ENCODE results near the gene BRSK2. TPM values are rescaled to one million over a fixed set of nuclear protein-coding genes. Genes with fewer than 3 reads are reported as not detected.
A peak's percentile ranks its signal among the peaks of the same experiment; 100 is the strongest.

The BRSK2 gene
- total RNA-seq, 1 experiment from 2014 or later = 0.17 TPM

DNA sequence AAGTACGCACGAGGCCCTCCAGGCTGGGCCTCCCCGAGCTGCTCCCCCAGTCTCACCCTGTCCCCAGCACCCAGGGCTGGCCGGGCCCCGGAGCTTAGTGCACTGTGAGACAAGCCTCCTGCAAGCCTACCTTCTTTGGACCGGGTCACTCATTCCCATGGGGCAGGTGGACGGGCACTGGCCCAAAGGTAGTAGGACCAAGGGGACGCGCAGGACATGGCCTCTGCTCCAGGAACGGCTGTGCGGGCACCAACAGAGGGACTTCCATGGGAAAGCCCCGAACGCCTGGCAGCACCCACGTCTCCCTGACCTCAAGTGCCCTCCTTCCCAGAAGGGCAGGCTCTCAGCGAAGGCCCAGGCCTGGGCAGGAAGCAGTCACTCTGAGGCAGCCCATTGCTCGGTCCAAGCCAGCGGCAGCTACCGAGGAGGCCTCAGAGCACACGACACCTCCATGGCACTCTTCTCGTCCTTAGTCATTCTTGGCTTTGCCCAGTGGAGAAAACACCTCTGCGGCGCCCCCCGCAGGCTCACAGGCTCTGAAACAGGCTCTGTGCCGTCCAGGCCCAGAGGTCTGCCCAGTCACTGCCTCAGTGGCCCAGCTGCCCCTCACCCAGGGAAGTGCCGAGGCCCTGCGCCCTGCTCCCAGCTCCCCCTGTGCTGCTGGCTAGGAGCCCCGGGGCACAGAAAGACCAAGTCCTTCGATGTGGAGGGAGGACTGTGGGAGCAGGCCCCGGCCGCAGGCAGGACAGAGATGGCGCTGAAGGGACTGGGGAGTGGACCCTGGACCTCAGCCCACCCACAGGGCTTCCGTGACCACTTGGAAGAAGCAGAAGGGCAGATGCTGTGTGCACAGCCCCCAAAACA lies 93.1 kb downstream of the BRSK2 start:
- DNase-seq (ENCODE audit: low read depth) = no peak

DNA sequence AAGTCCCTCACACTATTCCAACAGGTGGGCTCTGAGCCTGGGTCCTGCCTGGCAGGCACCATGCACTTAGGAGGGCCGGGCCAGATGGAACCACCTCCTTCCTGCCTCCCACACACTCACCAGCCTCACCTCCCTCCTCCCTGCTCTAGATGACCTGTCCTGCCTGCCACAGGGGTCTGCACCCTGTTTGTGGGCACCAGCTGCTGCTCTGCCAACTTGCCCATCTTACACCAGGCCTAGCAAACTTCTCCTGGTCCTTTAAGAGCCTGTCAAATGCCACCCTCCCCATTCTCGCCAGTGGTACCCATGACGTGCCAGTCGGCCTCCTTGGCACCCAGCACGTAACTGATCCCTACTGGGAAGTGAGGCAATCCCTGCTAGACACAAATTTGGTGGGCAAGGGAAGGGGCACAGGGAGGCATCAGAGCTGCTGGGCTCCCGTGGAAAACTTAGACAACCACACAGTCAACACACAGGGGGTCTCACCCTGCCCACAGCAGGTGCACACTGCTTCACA lies 93.8 kb downstream of the BRSK2 start:
- no peak for DNase-seq (ENCODE audit: low read depth)

DNA sequence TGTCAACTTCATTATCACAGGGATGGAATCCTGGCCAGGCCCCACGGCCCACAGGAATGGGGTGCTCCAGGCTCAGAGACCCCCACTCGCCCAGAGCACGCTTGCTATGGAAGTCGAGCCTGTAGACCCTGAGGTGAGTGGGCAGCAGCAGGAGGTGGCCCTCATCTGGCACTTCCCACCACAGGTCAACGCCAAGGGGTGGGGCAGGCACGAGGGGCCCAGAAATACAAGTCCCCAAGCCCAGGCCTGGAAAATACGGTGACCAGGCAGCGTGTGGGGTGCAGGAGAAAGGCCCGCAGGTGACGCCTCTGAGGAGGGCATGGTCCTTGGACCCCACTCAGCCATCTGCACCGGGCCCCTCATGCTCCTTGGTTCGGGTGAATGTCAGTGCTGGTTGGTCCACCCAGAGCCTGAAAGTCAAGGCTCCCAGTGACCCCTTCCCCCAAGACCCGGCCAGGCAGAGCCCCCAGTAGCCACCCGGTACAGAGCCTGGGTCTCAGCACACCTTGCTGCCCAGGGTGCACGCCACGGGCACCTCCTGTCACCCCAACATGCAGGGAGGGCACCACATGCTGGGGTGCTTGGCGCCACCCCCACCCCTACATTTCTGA lies 94.4 kb downstream of the BRSK2 start:
- DNase-seq (ENCODE audit: low read depth) = no peak

DNA sequence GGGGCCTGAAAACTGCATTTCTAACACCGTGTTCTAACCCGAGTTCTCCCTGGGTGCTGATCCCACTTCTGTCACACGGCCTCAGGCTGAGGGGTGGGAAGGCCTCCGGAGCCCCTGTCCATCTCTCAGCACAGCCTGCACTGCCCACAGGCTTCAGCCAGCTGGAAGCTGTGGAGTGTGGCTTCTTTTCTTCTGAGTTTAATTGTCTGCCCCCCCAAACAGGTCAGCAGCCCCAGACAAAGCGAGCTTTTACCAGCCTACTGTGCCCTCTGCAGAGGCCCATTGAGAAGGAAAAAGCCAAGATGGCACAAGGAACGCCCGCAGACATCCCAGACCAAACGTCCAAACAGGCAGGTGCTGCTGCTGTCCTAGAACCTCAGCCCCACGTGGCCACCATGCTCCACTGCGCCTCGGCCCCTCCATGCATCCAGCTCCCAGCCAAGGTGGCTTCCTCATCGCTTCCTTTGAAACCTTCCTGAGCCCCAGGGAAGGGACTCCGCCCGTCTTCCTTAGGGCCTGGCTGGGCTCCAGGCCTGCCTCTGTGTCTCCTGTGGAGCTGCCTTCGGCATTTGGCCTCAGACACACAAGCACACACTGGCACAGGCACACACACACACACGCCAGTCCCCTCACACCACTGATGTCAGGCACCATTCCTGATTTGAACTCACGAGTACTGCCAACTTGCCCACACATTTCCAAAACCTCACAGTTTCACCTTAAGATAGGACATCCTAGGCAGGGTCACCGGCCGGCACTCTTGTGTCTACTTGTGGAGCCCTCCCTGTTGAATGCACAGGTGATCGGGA lies 95.2 kb downstream of the BRSK2 start:
- DNase-seq (ENCODE audit: low read depth) = peak; percentile 21

DNA sequence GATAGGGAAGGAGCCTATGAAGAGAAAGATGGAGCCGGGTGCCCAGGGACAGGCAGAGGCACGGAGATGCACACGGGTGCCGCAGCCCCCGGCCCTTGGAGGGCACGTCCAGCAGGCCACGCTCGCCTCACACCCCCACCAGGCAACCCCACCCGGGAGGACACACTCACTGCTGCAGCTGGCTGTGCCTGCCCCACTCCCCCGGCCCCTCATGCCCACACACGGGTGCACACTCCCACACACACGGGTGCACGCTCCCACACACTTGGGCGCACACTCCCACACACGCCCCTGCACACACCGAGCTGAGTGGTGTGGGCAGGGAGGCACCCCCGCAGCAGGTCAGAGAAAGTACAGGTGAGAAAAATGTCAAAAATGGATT lies 95.8 kb downstream of the BRSK2 start:
- no peak for DNase-seq (ENCODE audit: low read depth)

DNA sequence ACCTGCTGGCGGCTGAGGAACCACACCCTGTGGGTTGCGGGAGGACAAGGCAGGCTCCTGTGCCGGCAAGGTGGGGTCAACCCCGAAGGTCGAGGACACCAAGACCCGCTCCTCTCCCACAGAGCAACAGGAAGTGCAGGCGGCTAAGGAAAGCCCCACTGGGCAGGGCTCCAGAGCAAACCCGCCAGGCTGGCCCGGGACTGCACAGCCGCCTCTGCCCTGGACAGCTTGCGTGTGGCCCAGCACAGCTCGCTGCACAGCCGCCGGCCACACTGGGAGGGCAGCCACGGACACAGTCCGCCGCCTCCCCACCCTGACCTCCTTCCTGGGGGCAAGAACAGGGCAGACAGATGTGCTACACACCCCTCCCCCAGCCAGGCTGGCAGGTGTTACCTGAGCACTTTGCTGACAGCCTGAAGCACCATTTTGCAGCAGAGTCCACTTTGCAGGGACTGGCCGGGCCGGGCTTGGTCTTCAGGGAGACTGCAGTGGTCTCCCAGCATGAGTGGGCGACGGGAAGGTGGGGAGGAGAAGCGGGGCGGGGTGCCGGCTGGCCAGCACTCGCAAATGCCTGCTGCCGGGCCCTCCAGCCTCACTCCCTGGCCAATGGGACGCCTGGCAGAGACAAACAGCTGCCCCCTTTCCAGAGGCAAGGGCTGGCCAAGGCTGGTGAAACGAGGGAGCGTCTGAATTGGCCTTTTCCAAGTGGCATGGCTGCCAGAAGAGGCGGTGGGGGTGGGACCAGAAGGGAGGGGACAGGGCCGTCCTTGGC lies 96.5 kb downstream of the BRSK2 start, which contains the start of gene MOB2:
TSS of gene MOB2 (minus strand) at position 726 of the 772 bp plus-strand sequence. CDS start at position 503, 223 bp downstream.
- peak; percentile 41 for DNase-seq (ENCODE audit: low read depth)

DNA sequence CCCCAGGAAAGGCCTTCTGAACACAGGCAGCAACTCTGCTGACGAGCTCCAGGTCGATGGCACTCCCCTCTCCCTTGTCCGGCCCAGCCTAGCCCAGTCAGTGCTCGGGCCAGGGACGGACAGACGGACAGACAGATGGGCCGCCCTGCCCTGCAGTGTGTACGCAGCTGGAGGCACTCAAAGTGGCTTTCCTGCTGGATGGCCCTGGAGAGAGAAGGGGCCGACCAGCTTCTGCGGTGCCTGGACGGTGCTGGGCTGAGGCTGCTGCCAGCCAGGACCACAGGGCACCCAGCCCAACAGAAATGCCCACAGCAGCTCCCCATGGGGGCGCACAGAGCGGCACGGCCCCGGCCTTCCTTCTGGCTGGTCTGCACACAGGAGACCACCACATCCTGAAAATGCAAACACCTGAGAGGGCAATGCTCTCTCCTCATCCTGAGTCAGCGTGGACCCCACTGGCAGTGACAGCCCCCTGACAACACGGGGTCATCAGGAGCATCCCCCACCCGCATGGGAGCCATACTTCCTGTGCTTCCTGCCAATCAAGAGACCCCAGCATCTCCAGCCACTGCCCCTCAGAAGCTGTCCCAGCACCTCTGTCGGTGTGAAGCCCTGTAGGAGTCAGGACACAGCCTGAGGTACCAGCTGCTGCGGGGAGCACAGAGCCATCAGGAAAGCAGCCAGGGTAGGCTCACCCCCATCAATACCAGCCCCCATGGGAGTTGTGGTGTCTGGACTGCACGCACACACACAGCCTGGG lies 97.5 kb downstream of the BRSK2 start:
- DNase-seq (ENCODE audit: low read depth) = no peak

DNA sequence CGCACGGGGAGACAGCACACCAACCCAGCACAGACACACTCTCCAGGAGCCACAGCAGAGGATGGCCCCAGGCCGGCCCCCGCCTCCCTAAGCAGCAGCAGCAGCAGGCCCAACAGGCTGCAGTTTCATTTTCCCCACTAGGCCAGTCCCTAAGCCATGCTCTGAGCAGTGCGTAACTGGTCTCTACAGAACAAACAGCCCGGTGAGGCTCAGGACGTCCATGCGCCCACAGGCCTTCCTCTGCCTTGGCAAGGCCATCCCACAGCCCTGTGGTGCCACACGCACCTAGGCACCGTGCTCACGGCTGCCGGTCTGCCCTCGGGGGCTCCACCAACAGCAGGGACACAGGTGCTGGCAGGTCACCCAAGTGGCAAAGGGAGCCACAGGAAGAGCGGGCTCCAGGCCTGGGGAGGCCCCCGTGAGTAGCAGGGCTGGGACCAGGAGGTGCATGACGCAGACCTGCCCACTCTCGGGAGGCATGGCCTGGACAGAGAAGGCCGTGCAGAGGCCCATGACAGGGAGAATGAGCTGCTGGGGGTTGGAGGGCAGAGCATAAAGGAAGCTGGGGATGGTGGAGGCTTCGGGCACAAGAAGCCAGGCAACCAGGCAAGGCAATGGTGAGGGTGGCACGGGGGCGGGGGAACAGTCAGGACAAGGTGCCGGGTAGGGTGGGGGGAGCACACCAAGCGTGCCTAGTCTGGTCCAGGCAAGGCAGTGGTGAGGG lies 98.3 kb downstream of the BRSK2 start:
- DNase-seq (ENCODE audit: low read depth) = no peak

DNA sequence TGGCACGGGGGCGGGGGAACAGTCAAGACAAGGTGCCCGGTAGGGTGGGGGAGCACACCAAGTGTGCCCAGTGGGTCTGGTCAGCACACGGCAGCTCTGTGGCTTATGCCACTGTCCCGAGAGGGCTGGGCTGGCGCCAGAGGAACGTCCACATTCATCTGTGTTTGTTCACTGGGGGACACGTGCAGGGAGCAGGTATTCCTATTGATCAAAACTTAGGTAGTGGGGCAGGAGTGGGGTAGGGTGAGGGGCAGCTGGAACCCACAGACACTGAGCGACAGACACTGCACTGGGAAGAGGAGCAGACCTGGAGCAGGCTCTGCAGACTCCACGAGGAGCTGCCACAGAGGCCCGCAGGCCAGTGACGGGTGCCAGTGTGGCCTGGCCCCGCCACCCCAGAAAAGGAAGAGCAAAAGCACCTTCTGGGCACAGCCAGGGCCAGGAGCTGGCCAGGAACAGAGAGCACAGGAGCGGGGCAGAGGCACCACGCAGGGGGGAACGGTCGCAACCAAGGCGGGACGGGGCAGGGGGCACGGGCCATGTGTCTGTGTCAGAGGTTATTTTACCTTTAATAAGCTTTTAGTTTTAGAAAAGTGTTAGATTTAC lies 98.9 kb downstream of the BRSK2 start:
- DNase-seq (ENCODE audit: low read depth) = no peak

DNA sequence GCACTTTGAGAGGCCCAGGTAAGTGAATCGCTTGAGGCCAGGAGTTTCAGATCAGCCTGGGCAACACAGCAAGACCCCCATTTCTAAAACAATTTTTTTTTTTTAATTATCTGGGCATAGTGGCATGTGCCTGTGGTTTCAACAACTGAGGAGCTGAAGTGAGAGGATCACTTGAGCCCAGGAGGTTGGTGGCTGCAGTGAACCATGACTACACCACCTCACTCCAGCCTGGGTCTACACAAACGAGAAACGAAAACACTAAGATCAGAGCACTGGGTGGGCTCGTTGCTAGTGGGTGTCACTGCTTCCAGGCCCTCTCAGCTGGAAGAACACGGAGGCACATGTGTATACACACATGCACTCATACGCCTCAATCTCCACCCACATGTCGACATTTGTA lies 100.9 kb downstream of the BRSK2 start:
- DNase-seq (ENCODE audit: low read depth) = no peak

DNA sequence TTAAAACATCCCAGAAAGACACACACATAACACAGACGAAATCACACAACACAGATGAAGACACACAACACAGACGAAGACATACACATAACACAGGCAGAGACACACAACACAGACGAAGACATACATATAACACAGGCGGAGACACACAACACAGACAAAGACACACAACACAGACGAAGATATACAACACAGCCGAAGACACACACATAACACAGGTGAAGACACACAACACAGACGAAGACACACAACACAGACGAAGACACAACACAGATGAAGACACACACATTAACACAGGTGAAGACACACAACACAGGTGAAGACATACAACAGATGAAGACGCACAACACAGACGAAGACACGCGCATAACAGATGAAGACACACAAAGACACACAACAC lies 101.6 kb downstream of the BRSK2 start:
- no peak for DNase-seq (ENCODE audit: low read depth)

DNA sequence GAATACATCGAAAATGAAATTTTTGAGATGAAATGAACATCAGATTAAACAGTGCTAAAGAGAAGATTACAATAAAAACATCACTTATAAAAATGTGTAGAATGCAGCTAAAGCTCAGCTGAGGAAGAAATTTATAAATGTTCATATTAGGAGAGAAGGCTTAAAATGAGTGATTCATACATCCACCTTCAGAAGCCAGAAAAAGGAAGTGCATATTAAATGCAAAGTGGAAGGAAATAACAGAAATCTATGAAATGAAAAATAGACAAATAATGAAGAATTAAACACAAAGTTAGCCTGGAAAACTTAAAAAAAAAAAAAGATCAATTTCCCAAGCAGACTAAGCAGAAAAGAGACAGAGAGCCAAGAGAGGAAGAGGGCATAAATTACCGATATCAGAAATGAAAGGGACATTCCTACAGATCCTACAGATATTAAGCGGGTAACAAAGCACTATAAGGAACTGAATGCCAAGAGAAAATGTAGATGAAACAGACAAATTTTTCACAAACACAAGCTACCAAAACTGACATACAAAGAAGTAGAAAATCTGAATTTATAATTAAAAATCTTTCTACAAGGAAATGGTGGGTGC lies 104.0 kb downstream of the BRSK2 start:
- DNase-seq (ENCODE audit: low read depth) = no peak

DNA sequence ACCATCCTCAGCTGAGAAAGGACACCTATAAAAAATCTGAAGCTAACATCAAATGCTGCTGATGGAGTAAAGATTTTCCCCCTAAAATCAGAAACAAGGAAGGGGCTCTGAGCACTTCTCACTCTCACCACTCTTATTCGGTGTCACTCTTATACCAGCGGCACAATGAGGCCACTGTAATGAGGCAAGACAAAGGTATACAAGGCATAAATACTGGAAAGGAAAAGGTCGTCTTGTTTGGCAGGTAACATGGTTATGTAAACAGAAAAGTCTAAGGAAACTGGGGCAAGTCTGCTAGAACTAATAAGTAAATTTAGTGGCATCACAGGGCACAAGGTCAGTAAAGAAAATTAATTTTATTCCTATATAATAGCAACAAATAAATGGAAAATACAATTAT lies 104.9 kb downstream of the BRSK2 start:
- DNase-seq (ENCODE audit: low read depth) = no peak

DNA sequence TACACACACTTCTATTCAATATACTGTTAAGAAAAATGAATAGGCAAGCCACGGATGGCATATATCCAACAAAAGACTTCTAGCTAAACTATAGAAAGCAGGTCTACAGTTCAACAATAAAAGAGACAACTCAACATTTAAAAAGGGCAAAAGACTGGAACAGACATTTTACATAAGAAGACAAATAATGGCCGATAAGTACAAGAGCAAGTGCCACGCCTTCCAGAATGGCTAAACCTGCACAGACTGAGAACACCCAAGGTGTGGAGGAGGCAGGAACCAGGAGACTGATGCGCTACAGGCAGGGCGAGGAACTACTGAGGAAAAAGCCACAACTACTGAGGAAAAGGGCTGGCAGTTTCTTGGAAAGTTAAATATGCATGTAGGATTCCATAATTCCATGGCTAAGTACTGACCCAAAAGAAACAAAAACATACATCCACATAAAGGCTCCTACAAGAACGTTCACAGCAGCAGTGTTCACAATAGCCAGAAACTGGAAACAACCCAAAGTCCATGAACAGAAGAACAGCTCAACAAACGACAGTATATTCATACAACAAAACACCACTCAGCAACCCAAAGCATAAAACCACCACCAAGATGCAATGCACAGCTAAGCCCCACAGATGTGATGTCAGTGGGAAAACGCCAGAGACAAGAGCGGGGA lies 106.5 kb downstream of the BRSK2 start:
- DNase-seq (ENCODE audit: low read depth) = no peak

DNA sequence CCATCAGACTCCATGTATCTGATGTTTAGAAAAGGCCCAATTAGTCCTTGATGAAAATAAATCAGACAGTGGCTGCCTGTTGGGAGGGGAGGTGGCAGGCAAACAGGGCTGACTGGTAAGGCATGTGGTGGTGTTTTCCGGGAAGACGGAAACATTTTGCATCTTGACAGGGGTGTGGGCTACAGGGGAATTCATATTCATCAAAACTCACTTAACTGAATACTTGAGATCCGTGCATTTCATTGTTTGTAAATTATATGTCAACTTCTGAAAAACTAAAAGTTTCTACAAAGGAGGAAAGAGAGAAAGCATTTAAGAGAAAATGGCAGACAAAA lies 107.0 kb downstream of the BRSK2 start:
- no peak for DNase-seq (ENCODE audit: low read depth)

DNA sequence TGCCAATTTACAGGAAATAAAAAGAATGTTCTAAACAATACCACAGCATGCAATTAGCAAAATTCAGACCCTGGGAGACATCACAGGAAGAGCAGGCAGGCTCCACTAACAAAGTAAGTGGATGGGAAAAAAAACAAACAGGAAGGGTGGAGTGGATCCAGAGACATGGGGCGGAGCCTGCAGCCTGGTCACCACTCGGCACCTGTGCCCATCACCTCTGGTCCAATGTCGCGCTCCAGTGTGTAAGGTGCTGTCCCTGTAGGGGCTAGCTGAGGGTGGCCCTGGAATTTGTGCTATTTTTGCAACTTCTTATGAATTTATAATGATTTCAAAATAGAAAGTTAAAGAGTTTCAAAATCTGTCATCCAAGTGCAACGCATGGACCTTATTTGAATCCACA lies 107.9 kb downstream of the BRSK2 start:
- DNase-seq (ENCODE audit: low read depth) = no peak

DNA sequence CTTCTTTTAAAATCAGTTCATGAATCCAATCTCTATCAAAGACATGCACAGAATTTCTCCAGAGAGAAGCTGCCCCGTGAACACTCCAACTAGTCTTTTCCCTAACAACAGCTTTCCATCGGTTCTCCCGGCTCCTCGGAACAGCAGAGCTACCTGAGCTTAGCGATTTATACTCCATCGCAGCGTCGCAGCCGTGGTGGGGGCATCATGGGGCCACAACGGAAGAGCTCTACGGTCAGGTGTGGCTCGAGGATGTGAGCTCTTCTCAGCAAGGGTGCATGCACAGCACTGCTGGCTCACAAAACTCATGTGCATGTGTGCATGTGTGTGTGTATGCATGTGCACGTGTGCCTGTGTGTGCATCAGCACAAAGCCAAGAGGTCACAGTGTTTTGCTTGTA lies 108.5 kb downstream of the BRSK2 start:
- DNase-seq (ENCODE audit: low read depth) = no peak

DNA sequence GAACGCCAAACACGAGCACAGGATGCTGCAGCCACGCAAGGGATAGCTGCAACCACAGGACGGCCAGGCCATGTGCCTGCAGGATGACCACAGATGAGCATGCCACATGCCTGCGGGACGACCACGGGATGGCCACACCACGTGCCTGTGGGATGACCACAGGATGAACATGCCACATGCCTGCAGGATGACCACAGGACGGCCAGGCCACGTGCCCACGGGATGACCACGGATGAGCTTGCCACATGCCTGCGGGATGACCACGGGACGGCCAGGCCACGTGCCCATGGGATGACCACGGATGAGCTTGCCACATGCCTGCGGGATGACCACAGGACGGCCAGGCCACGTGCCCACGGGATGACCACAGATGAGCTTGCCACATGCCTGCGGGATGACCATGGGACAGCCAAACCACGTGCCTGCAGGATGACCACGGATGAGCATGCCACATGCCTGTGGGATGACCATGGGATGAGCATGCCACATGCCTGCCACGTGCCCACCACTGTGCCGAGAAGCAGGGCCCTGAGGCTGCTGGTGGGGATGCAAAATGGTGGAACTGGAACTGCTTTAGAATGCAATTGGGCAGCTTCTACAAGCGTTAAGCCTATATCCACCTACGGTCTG lies 109.6 kb downstream of the BRSK2 start:
- no peak for DNase-seq (ENCODE audit: low read depth)
